CD4-positive, alpha-beta T cell treated with Interleukin-17A for 4 hours (primary cell): Measurements from ENCODE around the gene NEU4.
"Not testable (repeated sequence)": the region's sequence is repeated elsewhere in the genome, so short reads cannot be mapped to it uniquely, and the experiment has no call there.

Experiments
- DNase-seq: peaks from one replicate; pipeline ENCODE4 v3.0.0-alpha.2; 2020; ENCODE audit warnings: mixed read lengths

The NEU4 gene, protein sequence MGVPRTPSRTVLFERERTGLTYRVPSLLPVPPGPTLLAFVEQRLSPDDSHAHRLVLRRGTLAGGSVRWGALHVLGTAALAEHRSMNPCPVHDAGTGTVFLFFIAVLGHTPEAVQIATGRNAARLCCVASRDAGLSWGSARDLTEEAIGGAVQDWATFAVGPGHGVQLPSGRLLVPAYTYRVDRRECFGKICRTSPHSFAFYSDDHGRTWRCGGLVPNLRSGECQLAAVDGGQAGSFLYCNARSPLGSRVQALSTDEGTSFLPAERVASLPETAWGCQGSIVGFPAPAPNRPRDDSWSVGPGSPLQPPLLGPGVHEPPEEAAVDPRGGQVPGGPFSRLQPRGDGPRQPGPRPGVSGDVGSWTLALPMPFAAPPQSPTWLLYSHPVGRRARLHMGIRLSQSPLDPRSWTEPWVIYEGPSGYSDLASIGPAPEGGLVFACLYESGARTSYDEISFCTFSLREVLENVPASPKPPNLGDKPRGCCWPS

DNA sequence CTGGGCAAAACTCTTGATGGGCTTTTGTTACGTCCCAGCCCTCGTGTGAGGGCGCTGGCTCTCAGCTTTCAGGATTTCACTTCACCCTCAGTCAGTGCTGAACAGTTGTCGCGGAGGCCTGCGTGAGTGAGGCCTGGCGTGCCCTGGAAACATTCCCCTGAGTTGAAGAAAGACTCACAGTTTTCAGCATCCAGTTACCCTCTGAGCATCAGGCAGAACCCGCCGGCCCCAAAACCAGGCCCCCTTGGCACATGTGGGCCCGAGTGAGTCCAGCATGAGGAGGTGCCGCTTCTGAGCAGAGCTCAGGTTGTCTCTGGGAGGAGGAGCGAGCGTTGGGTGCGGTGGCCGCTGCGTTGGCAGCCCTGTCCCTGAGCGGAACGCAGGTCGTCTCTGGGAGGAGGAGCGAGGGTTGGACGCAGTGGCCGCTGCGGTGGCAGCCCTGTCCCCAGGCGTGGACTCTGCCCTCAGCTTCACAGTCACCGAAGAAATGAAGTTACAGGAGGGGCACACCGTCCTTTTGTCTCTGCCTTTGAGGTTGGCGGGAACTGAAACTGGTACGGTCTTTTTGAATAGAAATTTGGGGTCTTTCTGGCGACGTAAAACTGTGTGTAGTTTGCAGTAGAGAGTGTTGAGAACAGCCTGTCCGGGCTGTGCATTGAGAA is at the start of gene NEU4:
Gene NEU4 (plus strand): TSS at position 473 of the 662 bp plus-strand sequence. CDS start 5,292 bp downstream, outside the sequence.
- no peak for DNase-seq

DNA sequence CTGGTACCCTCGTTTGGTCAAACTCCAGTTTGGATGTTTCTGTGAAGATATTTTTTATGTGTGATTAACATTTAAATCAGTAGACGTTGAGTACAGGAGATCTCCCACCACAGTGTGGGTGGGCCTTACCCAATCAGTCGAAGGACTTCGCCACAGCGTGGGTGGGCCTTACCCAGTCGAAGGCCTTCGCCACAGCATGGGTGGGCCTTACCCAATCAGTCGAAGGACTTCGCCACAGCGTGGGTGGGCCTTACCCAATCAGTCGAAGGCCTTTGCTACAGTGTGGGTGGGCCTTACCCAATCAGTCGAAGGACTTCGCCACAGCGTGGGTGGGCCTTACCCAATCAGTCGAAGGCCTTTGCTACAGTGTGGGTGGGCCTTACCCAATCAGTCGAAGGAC is 49.1 kb upstream of the NEU4 start:
- DNase-seq = not testable (repeated sequence)

DNA sequence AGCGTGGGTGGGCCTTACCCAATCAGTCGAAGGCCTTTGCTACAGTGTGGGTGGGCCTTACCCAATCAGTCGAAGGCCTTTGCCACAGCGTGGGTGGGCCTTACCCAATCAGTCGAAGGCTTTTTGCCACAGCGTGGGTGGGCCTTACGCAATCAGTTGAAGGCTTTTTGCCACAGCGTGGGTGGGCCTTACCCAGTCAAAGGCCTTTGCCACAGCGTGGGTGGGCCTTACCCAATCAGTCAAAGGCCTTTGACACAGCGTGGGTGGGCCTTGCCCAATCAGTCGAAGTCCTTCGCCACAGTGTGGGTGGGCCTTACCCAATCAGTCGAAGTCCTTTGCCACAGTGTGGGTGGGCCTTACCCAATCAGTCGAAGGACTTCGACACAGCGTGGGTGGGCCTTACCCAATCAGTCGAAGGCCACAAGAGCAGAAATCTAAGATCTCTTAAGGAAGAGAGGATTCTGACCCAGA is 48.7 kb upstream of the NEU4 start:
- no peak for DNase-seq

DNA sequence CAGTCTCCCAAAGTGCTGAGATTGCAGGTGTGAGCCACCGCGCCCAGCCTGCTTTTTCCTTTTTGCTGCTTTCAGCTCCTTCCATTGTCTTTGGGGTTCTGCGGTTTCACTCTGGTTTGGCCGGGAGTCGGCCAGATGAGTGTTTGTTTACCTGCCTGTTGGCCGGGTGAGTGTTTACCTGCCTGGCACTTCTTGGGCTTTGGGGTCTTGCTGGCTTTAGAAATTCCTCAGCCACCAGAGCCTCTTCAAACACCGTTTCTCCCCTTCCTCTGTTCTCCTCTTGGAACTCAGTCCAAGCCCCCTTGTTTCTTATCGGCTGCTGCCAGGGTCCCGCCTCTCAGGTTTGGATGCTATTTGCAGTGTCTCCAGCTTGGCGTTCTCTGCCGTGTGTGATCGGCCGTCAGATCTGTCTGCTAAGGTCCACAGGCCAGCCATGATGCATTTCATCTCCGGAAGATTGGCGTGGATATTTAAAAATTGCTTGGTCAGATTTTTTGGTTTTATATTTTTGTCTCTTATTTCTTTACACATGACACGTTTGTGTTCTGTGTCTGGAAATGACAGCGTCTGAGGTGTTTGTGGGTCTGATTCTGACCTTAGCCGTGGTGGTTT is 46.6 kb upstream of the NEU4 start:
- no peak for DNase-seq

DNA sequence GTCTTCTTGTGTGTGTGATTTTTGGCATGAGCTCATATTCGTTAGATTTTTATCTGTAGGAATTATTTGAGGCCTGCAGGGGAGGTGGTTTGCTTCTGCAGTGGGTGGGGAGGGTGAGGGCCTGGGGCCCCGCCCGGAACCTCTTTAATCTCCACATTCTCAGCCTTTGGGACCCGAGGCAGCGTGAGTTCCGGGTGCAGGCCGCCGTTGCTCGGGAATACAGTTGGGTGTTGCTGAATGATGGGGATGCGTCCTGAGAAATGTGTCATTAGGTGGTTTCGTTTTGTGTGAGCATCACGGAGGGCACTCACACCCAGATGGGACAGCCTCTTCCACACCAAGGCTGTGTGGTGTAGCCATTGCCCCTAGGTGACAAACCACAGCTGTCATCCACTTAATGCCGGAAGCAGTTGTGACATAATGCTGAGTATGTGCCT is 46.0 kb upstream of the NEU4 start:
- DNase-seq = peak; percentile 63

DNA sequence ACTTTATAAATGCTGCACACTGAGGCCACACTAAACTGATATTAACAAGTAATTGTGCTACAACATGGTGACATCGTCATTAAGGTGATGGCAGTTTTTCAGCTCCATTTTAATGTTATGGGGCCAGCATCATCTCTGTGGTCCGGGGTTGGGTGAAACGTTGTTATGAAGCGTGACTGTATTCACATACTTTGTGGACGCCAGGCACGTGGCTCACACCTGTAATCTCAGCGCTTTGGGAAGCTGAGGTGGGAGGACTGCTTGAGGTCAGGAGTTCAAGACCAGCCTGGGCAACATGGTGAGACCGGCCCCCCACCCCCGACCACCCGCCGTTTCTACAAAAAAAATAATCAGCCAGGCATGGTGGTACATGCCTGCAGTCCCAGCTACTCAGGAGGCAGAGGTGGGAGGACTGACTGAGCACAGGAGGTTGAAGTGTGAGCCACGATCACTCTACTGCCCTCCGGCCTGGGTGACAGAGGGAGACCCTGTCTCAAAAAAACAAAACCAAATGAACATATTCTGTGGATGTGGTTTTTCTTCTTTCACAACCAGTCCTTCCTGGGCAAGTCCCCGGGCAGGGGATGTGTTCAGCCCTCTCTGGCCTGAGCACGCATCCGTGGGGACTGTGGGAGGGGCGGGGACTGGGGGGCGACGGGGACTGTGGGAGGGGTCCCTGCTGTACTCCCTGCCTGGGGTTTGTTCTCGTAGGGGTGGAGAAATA is 45.3 kb upstream of the NEU4 start:
- no peak for DNase-seq

DNA sequence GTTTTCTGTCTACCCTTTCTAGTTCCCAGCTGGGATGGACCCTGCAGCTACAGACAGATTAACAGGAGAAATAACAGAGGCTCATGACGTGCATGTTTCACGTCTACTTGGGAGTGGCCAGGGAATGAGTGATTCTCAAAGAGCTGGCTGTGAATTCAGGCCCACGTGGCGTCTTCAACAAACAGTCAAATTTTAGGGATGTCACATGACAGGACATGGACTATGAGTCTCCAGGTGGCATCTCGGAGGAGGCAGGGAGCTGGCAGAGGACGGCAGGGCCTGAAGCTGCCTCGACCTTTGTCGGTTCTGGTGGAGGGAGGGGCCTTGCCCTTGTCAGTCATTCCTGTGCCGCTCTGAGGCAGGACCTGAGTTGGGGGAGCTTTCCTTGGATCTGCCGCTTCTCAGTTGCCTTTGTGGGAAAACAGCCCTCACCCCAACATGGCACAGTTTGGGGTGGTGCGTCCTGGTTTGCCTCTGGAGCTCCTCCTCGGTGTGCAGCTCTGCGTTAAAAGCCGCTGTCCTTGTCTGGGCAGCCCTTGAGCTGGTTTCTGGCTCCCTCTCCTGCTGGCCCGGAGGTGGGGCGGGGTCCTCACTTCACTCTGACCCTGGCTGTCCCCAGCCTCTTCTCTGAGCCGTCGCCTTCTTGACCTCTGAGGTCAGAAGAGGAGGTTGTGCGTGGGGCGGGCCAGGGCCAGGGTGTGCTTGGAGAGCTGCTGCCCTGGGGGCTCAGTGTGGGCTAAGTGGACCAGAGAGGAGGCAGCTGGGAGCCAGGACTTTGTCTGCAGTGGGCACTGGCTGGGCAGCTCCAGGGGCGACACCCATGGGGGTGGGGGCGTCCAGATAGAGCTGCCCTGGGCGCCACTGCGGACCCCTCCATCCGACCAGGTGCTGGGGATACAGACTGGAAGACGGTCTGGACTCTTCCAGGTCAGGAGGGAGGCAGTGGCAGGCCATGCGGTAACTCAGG is 44.4 kb upstream of the NEU4 start:
- DNase-seq = no peak

DNA sequence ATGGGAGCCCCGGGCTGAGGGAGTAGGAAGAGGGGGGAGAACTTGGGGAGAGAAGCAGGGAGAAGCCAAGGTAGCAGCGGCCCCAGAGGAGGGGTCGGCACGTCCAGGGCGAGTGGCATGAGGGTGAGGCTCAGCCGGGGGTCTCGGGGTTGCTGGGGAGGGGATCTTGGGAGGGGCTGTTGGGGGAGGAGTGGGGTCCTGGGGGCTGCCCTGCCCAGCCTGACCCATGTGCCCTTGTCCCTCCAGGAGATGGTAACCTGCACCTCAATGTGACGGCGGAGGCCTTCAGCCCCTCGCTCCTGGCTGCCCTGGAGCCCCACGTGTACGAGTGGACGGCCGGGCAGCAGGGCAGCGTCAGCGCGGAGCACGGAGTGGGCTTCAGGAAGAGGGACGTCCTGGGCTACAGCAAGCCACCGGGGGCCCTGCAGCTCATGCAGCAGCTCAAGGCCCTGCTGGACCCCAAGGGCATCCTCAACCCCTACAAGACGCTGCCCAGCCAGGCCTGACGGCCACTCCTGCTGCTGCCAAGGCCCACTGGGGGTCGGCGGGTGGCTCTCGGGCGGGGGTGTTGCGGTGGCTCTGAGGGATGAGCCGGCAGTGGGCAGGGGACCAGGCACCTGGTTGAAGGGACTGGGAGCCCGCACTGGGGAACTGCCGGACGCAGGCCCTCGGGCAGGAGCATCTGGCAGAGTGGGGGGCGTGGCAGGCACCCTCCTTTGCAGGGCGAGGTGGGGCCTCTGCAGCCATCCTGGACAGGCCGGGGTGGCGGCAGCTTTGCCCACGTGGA is 41.3 kb upstream of the NEU4 start:
- DNase-seq = no peak

DNA sequence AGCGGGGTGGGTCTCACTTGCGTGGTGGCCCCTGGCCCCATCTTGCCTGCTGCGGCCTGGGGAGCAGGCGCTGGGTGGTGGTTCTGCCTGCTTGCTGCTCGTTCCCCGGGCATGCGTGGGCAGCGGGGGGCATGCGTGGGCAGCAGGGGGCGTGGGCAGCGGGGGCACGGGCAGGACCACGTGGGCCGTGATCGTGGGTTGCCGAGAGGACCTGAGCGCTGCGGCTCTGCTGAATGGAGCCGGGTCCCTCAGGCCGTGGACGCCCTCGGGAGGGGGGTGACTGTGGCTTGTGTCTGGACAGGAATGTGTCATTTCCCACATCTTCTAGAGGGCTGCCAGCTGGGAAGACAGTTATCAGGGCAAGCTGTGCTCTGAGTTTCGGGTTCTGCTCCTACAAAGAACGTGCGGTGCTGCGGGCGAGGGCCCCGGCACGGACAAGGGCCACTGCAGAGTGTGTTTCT is 40.7 kb upstream of the NEU4 start:
- no peak for DNase-seq

DNA sequence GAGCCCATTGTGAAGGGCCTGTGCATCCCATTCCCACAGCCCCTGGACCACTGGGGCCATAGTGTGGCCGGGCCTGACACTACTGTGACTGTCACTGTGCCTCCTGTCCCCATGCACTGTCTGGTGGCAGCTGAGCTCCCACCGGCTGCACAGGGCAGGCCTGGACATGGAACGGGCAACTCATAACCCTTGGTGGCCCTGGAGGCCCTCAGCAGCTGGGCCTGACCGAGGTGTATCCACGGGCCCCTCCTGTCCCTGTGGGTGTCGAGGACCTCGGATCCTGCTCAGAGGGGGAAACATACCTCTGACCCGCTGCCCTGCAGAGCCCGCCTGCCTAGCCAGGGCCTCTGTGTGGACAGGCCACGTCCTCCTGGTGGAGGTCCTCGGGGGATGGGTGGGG is 40.1 kb upstream of the NEU4 start:
- no peak for DNase-seq

DNA sequence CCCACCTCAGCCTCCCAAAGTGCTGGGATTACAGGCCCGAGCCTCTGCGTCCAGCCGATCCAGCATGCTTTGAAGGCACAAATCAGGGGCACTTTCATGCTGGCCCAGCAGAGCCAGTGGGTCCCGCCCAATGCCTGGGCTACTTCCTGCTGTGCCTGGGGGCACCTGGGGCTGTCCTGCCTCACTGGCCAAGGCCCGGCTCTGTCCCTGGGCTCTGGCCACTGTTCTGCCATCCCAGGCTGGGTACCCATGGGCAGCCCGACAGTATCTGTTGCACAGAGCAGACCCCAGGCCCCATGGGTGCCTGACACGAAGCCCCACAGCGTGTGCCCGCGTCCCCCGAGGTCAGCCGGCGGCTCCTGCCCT is 39.2 kb upstream of the NEU4 start:
- DNase-seq = no peak

DNA sequence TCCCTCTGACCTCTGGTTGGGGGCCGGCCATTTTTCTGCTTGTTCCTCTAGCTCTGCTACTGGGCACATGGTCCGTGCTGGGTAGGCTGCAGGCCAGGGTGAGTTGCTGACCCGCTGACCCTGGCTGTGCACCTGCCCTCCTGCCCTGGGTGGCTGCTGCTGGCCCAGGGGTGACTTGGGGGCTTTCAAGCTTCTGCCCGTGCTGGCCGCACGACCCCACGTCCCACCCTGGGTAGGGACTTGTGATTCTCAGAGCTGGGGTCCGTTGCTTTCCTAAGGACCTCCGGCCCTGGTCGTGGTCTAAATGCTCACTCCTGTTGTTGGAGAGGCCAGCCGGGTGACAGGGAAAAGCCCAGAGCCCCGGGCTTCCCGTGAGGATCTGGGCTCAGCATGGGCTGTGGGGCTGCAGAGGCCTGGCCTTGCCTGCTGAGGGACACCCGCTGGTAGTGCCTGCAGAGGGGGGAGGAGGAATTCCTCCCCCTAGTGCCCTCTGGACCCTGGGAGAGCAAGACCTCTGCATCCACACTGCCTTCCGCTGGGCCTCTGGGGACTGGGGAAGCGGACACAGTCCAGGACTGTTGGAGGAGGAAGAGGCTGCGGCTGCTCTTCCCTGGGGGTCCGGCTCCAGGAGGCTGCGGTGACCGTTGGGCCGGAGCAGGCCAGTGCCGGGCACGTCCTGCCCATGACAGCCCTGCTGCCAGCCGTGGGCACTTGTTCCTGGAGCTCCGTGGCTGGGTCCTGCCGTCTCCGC is 38.6 kb upstream of the NEU4 start:
- no peak for DNase-seq

DNA sequence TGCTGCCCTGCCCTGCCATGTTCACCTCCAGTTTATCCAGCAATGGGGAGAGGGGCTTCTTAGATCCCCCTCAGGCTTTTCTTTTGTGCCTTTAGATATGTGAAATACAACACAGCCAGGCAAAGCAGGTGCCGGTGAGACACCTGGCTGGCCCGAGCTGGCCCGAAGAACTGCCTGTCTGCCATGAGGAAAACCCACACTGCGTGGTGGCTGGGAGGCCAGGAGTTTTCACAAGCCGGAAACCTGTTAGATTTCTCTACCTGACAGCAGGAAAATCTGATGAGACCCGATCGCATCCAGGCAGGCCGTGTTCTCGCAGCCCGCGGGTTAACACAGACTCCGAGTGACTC is 38.1 kb upstream of the NEU4 start:
- no peak for DNase-seq

DNA sequence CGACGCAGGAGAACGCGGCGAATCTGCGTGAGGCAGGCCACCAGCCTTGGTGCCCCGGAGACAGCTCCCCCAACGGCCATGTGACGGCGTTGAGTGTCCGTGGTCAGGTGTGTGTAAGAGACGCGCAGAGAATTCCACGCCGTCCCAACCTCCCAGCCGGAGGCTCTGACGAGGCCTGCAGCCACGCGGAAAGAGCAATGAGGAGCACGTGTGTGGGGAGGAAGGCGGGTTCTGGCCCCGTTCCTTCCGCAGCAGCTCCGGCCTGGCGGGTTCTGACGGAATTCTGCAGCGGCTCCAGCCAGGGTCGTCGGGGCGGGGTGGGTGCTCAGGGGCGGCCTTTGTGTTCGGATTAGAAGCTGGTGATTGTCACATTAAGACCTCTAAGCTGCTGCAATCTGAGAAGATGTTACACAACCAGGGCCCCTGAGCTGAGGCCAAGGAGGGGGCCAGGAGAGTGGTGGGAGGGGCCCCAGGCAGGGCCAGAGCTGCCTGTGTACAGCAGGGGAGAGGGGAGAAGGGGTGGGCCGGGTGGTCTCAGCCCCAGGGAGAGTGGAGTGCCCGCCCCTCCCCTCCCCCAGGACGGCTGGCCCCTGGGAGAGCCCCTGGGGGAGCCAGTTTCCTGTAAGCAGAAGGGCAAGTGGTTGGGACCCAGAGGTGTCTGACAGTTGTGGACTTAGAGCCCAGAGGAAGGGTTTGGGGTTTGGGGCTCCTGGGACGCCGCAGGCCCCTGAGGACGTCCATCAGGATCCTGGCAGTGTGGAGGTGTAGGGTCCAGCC is 37.5 kb upstream of the NEU4 start:
- DNase-seq = no peak

DNA sequence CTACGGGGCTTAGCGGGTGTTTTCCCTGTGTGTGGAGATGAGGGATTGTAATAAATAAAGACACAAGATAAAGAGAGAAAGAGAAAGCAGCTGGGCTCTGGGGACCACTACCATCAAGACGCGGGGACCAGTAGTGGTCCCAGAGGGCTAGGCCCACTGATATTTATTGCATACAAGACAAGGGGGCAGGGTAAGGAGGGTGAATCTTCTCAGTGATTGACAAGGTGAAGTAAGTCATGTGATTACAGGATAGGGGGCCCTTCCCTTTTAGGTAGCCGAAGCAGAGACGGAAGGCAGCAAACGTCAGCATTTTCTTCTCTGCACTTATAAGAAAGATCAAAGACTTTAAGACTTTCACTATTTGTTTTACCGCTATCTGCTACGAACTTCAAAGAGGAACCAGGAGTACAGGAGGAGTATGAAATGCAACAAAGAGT is 36.9 kb upstream of the NEU4 start:
- peak; percentile 22 for DNase-seq

DNA sequence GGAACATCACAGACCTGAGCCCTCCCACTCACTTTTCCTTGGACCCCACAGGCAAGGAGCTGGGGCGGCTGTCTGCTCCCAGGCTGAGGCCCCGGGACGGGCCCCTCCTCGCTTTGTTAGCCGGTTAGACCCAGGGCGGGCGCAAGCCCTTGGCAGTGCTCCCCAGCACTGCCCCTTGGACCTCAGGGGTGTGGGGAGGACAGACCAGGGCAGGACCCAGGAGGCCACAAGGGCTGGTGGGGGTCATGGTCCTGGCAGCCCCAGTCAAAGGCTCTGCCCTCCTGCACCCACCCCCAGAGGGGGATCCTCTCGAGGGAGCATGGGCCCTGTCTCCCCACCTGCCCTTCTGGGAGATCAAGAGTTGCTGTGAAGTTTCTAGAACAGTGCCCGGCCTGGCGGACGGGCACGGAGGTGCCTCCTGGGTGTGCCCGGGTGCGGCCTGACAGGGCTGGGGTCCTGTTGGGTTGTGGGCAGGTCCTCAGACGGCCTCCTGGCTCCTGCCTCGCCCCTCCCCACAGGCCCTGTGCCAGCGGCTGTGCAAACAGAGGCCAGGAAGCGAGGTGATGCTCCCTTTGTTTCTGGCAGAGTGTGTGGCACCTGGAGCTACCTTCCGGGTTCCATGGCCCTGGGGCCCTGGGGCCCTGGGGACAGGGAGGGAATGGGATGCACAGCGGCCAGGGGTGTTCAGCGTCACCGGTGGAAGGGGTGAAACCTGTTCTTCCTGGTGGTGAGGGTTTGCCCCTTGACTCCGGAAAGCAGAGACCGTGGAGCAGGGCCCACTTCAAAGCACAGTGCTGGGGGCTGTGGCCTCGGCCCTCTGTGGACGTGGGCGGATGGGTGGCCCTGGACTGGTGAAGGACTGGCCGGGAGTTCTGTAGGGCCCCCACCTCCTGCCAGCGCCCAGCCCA is 35.2 kb upstream of the NEU4 start:
- DNase-seq = no peak

DNA sequence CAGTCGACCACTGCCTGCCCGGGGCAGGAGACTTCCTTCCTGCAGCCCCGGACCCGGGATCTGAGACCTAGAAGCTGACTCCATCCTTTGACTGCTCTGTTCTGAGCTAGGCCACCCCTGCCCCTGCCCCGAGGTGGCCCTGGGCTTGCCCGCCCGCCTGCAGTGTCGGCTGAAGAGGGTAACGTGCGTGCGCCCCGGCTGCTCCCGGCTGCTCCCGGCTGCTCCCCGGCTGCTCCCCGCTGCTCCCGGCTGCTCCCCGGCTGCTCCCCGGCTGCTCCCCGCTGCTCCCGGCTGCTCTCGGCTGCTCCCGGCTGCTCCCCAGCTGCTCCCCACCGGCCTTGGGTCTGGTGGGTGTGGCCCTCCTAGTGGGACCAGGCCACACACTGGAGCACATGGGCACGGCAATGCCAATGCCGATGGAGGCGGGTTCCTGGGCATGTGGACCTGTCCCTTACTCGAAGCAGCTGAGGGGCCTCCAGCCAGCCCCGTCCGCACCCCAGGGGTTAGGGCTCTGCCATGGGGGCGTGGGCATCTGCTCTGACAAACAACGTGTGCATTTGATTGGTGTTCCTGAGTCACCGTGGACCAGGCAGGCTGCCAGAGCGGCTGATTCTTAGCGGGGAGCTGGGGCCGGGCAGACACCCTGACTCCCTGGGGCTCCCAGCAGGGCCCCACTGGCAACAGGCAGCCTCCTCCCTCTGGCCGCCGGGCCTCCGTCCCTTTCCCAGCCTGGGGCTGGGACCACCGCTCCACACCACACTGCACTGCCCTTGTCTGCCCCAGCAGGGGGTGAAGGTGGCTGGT is 34.4 kb upstream of the NEU4 start:
- no peak for DNase-seq
